CD4-positive, alpha-beta T cell treated with Interleukin-4 for 4 hours (primary cell): ENCODE results near the gene MRPL41.
A peak's percentile ranks its signal among the peaks of the same experiment; 100 is the strongest.
"Not testable (repeated sequence)": the region's sequence is repeated elsewhere in the genome, so short reads cannot be mapped to it uniquely, and the experiment has no call there.

Source experiments
- DNase-seq: peaks from one replicate; pipeline ENCODE4 v3.0.0-alpha.2; 2020

Gene MRPL41

GRCh38 chr9:137554349-137554748 is 2.7 kb downstream of the MRPL41 start:
- no peak for DNase-seq

GRCh38 chr9:137555179-137555578 is 3.5 kb downstream of the MRPL41 start:
- no peak for DNase-seq

- DNase-seq = no peak
Measured at GRCh38 chr9:137556069-137556838, 4.6 kb downstream of the MRPL41 start.

DNA sequence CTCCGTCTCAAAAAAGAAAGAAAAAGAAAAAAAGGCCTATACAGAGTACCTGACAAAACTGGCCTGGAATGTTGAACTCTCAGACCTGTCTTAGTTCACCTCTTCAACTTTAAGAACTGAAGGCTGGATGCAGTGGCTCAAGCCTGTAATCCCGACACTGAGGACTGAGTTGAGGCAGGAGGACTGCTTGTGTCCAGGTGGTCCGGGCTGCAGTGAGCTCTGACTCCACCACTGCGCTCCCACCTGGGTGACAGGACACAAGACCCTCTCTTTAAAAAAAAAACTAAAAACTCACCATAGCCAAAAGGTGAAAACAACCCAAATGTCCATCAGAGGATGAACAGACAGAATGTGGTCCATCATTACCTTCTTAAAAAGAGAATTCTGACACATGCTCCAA is 6.4 kb downstream of the MRPL41 start:
- DNase-seq = no peak

DNA sequence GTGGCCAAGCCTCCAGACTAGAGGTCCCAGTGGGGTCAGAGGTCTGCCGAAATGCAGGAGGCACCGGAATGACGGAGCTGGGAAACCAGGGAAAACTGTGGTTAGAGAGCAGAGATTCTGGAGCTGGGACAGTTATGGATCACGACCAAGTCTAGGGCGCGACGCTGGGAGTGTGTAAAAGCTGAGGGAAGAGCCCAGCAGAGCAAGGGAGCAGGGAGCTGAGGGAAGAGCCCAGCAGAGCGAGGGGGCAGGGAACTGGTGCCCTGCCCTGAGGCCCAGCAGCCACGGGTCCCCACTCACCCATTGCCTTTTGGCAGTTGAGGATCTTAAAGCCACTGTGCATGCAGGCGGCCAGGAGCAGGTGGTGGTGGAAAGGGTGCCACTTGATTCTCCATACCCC is 12.5 kb downstream of the MRPL41 start:
- no peak for DNase-seq

DNA sequence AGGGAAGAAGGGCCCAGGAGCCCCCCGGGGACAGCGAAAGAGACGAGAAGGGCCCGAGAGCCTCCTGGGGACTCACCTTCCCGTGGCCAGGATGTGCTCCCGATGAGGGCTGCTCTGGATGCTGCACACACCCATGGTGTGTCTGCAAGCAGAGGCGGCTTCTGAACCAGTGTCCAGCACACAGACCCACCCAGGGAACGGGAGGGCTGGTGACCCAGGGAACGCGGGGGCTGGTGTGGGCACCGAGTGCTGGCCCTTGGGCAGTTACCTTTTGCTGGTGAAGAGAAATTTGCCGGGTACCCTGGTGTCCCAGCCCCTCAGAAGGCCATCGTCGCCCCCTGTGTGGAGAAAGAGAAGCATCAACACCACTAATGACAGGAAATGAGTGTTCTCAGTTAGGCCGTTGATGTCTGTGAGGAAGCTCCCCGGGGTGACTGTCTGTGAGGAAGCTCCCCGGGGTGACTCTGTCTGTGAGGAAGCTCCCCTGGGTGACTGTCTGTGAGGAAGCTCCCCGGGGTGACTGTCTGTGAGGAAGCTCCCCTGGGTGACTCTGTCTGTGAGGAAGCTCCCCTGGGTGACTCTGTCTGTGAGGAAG is 13.2 kb downstream of the MRPL41 start:
- no peak for DNase-seq

GRCh38 chr9:137568445-137568844 is 16.8 kb downstream of the MRPL41 start:
- not testable (repeated sequence) for DNase-seq

DNA sequence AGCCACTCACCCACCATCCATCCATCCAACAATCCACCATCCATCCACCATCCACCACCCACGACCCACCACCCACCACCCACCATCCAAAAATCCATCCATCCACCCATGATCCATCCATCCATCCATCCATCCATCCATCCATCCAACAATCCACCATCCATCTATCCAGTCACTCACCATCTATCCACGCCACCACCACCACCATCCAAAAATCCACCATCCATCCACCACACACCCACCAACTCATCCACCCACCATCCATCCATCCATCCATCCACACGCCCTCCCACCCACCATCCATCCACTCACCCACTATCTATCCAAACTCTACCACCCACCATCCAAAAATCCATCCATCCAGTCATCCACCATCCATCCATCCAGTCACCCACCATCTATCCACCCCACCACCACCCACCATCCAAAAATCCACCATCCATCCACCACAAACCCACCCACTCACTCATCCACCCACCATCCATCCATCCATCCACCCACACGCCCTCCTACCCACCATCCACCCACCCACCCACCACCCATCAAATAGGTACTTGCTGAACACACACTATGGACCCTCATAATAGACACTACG is 18.0 kb downstream of the MRPL41 start:
- no peak for DNase-seq

- no peak for DNase-seq
Measured at GRCh38 chr9:137570566-137570965, 18.9 kb downstream of the MRPL41 start.

DNA sequence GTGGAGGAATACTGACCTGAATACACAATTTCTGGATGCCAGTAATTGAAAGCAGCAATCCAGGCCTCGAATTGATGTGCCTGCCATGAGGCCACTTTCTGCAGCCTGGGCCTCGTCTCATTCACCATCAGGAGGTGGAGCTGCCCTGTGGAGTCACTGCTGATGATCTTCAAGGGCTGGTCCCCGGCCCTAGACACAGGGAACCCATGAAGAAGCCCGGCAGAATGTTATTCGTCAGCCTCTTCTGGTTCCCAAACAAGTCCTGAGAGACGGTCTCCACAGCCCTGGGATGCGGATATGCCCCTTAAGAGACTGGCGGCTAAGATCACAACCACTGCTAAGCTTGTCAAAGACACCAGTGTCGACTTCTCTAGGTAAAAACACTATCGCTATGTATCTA is 22.5 kb downstream of the MRPL41 start:
- DNase-seq = no peak

GRCh38 chr9:137575364-137575715 is 23.7 kb downstream of the MRPL41 start:
- DNase-seq = peak; percentile 18

- no peak for DNase-seq
Measured at GRCh38 chr9:137575716-137576411, 24.2 kb downstream of the MRPL41 start.

- peak; percentile 90 for DNase-seq
Measured at GRCh38 chr9:137578518-137579258, 27.0 kb downstream of the MRPL41 start, which contains the start of gene DPH7. TSS of gene DPH7 (minus strand) at chr9:137578925. CDS start at chr9:137578777, 148 bp downstream.

DNA sequence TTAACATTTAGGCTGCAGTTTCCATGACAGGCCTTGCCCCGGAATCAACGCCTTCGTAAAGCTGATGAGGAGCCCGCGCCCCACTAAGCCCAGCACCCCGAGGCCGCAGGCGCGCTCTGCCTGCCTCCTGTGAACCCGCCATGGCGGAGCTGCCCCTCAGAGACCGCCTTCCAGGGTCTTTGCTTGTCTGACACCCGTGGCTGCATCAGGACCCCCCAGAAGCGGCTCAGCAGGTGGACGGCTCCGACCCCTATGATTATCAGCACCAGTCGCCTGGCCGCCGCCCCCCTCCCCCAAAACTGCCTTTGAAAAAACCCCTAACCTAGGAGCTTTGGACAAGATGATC is 27.6 kb downstream of the MRPL41 start:
- DNase-seq = no peak

DNA sequence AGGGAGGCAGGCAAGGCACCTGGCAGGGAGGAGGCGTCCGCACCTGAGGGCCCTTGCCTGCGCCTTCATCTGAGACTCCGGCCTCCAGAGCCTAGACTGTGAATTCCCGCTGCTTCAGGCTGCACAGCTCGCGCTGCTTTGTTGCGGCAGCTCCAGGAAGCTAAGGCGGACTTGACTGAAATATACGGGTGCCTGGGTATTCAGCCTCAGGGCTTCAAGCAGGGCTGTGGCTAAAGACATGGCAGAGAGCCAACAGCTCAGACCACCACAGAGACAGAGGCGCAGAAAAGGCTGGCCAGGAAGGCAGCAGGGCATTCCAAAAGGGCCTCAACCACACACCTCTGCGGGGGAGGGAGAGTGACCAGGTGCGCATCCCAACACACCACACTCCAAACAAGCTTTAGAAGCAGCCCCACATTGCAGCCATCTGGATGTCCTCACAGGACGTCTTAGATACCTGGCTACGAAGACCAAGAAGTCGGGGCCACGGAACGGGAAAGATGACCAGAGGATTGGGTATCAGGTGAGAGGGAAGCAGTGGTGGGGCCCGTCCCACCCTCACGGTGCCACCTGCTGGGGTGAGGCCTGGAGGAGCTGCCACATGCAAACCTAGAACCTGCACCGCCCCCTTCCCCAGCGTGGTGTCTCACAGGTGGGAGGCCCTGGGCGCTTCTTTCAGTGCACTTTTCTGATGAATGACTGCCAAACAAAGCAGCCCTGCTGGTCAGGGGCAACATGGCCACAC is 28.7 kb downstream of the MRPL41 start:
- no peak for DNase-seq

GRCh38 chr9:137580954-137581322 is 29.3 kb downstream of the MRPL41 start:
- DNase-seq = no peak

GRCh38 chr9:137581361-137582285 is 29.9 kb downstream of the MRPL41 start:
- DNase-seq = no peak

GRCh38 chr9:137582286-137582860 is 30.7 kb downstream of the MRPL41 start:
- no peak for DNase-seq

GRCh38 chr9:137583347-137583746 is 31.7 kb downstream of the MRPL41 start:
- no peak for DNase-seq

- no peak for DNase-seq
Measured at GRCh38 chr9:137583957-137584356, 32.3 kb downstream of the MRPL41 start.

DNA sequence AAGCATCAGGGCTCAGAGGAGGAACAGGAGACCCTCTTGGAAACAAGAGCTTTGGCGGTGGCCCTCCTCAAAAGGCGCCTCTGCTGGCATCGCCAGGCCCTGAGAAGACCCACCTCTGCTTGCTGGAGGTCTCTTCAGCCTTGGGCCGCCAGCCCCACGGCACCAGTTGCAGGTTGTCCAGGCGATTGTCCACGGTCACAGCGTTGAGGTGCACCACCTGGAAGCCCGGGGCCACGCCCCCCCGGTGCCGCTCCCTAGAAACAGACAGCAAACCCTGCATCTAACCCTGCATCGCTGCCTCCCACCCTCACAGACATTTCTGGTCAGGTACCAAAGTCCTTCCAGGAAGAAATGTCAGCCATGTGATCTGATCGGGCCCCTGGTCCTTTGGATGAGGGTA is 35.2 kb downstream of the MRPL41 start:
- no peak for DNase-seq
